K562 (cell line): ENCODE data around the gene GSTM2. TPM values are rescaled to one million over a fixed set of nuclear protein-coding genes. Genes with fewer than 3 reads are reported as not detected.
A peak's percentile ranks its signal among the peaks of the same experiment; 100 is the strongest.

ENCODE experiments used
- ATF7 ChIP-seq: fragments of 450-650 bp; IDR thresholded peaks from 2 replicates; pipeline ENCODE4 v1.7.1; 2014; ENCODE audit warnings: mild to moderate bottlenecking, moderate library complexity
- HDAC8 ChIP-seq: fragments of 450-650 bp; IDR thresholded peaks from 2 replicates; pipeline ENCODE4 v1.6.1; 2016; ENCODE audit warnings: mild to moderate bottlenecking, missing genetic modification characterization, moderate library complexity, missing compliant biosample characterization
- HEY1 ChIP-seq: fragments of 250-450 bp; sonication (Bioruptor Pico); IDR thresholded peaks from 2 replicates; pipeline ENCODE4 v1.5.0; 2020; ENCODE audit warnings: mild to moderate bottlenecking, moderate library complexity, borderline replicate concordance
- KAT7 ChIP-seq: sonication (generic); formaldehyde crosslinking; IDR thresholded peaks from 2 replicates; pipeline ENCODE4 v1.8.0; 2022; ENCODE audit warnings: missing genetic modification reagents, mild to moderate bottlenecking, borderline replicate concordance
- MLX ChIP-seq, 2 experiments: fragments of 450-650 bp in 1 of 2; sonication (generic) in 1 of 2; formaldehyde crosslinking; conservative IDR thresholded peaks; 2 replicates each; pipeline versions ENCODE4 v1.4.0 to v1.8.1; 2020 to 2022; ENCODE audit warnings: mild to moderate bottlenecking in 1 of 2, missing genetic modification reagents in 1 of 2
- MYC ChIP-seq, 2 experiments: fragments of 250-450 bp in 1 of 2; sonication (Bioruptor Pico) in 1 of 2; IDR thresholded peaks; 2 replicates each; pipeline versions ENCODE4 v1.5.1 to v1.6.1; 2012 to 2021; ENCODE audit warnings: low read depth in 2 of 2, borderline replicate concordance in 1 of 2, improper control_type of control experiment in 1 of 2, low read length in 1 of 2, mild to moderate bottlenecking in 1 of 2, moderate library complexity in 1 of 2
- NFE2 ChIP-seq: IDR thresholded peaks from 2 replicates; pipeline ENCODE4 v1.6.1; 2014; ENCODE audit warnings: antibody characterized with exemption, low read depth
- PHTF2 ChIP-seq: fragments of 250-450 bp; sonication (Bioruptor Pico); IDR thresholded peaks from 2 replicates; pipeline ENCODE4 v1.5.0; 2021; ENCODE audit warnings: mild to moderate bottlenecking
- RBM22 ChIP-seq: fragments of 200-400 bp; formaldehyde crosslinking; IDR thresholded peaks from 2 replicates; pipeline ENCODE4 v1.6.1; 2018; ENCODE audit warnings: low read length, low read depth; ENCODE audit not compliant: poor library complexity, severe bottlenecking
- RERE ChIP-seq: sonication (generic); formaldehyde crosslinking; IDR thresholded peaks from 2 replicates; pipeline ENCODE4 v1.8.0; 2023; ENCODE audit warnings: missing genetic modification reagents, mild to moderate bottlenecking, borderline replicate concordance
- SMC3 ChIP-seq: conservative IDR thresholded peaks from 2 replicates; pipeline ENCODE4 v1.6.1; 2011; ENCODE audit warnings: low read depth, low read length, improper control_type of control experiment; ENCODE audit not compliant: insufficient read depth
- TBL1XR1 ChIP-seq, 2 experiments: IDR thresholded peaks; 2 replicates each; pipeline ENCODE4 v1.6.1; 2012; ENCODE audit warnings: improper control_type of control experiment in 2 of 2, low read length in 2 of 2, mild to moderate bottlenecking in 1 of 2
- XRCC5 ChIP-seq: fragments of 200-400 bp; formaldehyde crosslinking; IDR thresholded peaks from 2 replicates; pipeline ENCODE4 v1.6.1; 2017; ENCODE audit warnings: low read depth, mild to moderate bottlenecking, low read length
- ZNF274 ChIP-seq: IDR thresholded peaks from 2 replicates; pipeline ENCODE4 v1.6.1; 2011; ENCODE audit warnings: low read depth, mild to moderate bottlenecking, low read length, moderate library complexity, borderline replicate concordance
- ZNF395 ChIP-seq: fragments of 200-800 bp; sonication (Bioruptor generic); IDR thresholded peaks from 2 replicates; pipeline ENCODE4 v1.6.1; 2017; ENCODE audit warnings: missing genetic modification characterization, missing compliant biosample characterization
- ZNF512 ChIP-seq: IDR thresholded peaks from 2 replicates; pipeline ENCODE4 v1.6.1; 2016; ENCODE audit warnings: missing genetic modification characterization, missing compliant biosample characterization
- polyA plus RNA-seq, 8 experiments: library from polyadenylated mRNA; depleted of rRNA in 4 of 8; stranded (reverse) in 5 of 8; unstranded in 3 of 8; fragments of >200 nt; fragmentation: Nextera tagmentation in 2 of 8; fragmentation: Illumina TruSeq in 1 of 8; extraction: Ambion mirVana in 2 of 8; extraction: Trizol in 1 of 8; gene quantifications; 2 replicates each; pipeline versions ENCODE4 v1.2.1 to v1.2.3, GENCODE V29; 2011 to 2014; ENCODE audit warnings: inconsistent platforms in 1 of 8, missing spikeins in 1 of 8
- total RNA-seq, 7 experiments: library from RNA; depleted of rRNA in 6 of 7; stranded (reverse); fragments of >200 nt in 6 of 7; fragmentation: Illumina TruSeq in 2 of 7; extraction: Trizol in 2 of 7; gene quantifications; 2 replicates each; pipeline versions ENCODE4 v1.2.1 to v1.2.3, GENCODE V29; 2011 to 2021; ENCODE audit warnings: low replicate concordance in 1 of 7

Gene GSTM2
- total and polyA plus RNA-seq, 9 of the 15 experiments (the other 6 are each of a cell fraction or from before 2014, with no cell fraction given): 1.6 to 15.1 (median 6.8) TPM

GRCh38 chr1:109640285-109640865 lies 27.5 kb upstream of the GSTM2 start (continued):
- no peak for TF ChIP-seq RERE (CRISPR knock-in tag)
- TF ChIP-seq TBL1XR1 (IDR thresholded peaks at IDR 0.05; ENCODE audit: low read length in 2 of 2): no peak
- peak; percentile 33 for TF ChIP-seq MYC (IDR thresholded peaks at IDR 0.05; ENCODE audit: low read depth, low read length)
- TF ChIP-seq MYC (CRISPR knock-in tag; IDR thresholded peaks at IDR 0.05; ENCODE audit: borderline replicate concordance, low read depth): no peak
- no peak for TF ChIP-seq RBM22
- TF ChIP-seq ZNF395 (CRISPR knock-in tag): 0 out of 2 replicates have a peak, but pooled peaks have one; percentile 16
- TF ChIP-seq ZNF274: no peak
- TF ChIP-seq PHTF2 (CRISPR knock-in tag): no peak
- no peak for TF ChIP-seq NFE2
- peak; percentile 53; the same call in 1 of the 2 replicates for TF ChIP-seq KAT7
- no peak for TF ChIP-seq HDAC8 (tag)
- TF ChIP-seq ATF7: peak; percentile 29; the same call in 1 of the 2 replicates
- TF ChIP-seq ZNF512 (tag): no peak
- no peak for TF ChIP-seq HEY1 (CRISPR knock-in tag)
- 0 out of 2 replicates have a peak, but pooled peaks have one; percentile 82 for TF ChIP-seq XRCC5
- no peak for TF ChIP-seq MLX (CRISPR knock-in tag; conservative IDR thresholded peaks at IDR 0.05)
- peak; percentile 90 for TF ChIP-seq SMC3
